GM12878 (cell line): ENCODE results near the gene SNRPD1. TPM values are rescaled to one million over a fixed set of nuclear protein-coding genes. Genes with fewer than 3 reads are reported as not detected.

Source experiments
- BRCA1 ChIP-seq: IDR thresholded peaks from 2 replicates; pipeline ENCODE4 v1.6.1; 2011; ENCODE audit warnings: low read depth, low read length, improper control_type of control experiment
- CHD4 ChIP-seq: fragments of 200-600 bp; sonication (generic); IDR thresholded peaks from 2 replicates; pipeline ENCODE4 v1.6.1; 2016; ENCODE audit warnings: mild to moderate bottlenecking
- CREM ChIP-seq: IDR thresholded peaks from 2 replicates; pipeline ENCODE4 v1.6.1; 2014; ENCODE audit warnings: antibody characterized with exemption, low read depth
- EED ChIP-seq: sonication (generic); IDR thresholded peaks from 2 replicates; pipeline ENCODE4 v1.6.1; 2016; ENCODE audit warnings: antibody characterized with exemption, low read depth
- GABPA ChIP-seq: IDR thresholded peaks from 2 replicates; pipeline ENCODE4 v1.6.1; 2014; ENCODE audit warnings: antibody characterized with exemption, low read depth, mild to moderate bottlenecking, inconsistent platforms
- HDGF ChIP-seq: fragments of 450-650 bp; IDR thresholded peaks from 2 replicates; pipeline ENCODE4 v1.6.1; 2016; ENCODE audit warnings: antibody characterized with exemption
- IKZF2 ChIP-seq, 2 experiments: fragments of 450-650 bp; IDR thresholded peaks; 2 replicates each; pipeline ENCODE4 v1.6.1; 2017; ENCODE audit warnings: mild to moderate bottlenecking in 2 of 2, moderate library complexity in 2 of 2
- NFYB ChIP-seq: IDR thresholded peaks from 2 replicates; pipeline ENCODE4 v1.6.1; 2011; ENCODE audit warnings: low read depth, mild to moderate bottlenecking, low read length, improper control_type of control experiment, moderate library complexity; ENCODE audit not compliant: insufficient read depth
- RB1 ChIP-seq: fragments of 450-650 bp; formaldehyde crosslinking; IDR thresholded peaks from 2 replicates; pipeline ENCODE4 v1.6.1; 2017; ENCODE audit warnings: mild to moderate bottlenecking, borderline replicate concordance
- SMAD5 ChIP-seq: IDR thresholded peaks from 2 replicates; pipeline ENCODE4 v1.6.1; 2016; ENCODE audit warnings: antibody characterized with exemption, low read depth
- STAT1 ChIP-seq: fragments of 450-650 bp; conservative IDR thresholded peaks from 2 replicates; pipeline ENCODE4 v1.6.1; 2014; ENCODE audit warnings: antibody characterized with exemption, mild to moderate bottlenecking
- SUPT20H ChIP-seq: IDR thresholded peaks from 2 replicates; pipeline ENCODE4 v1.6.1; 2011; ENCODE audit warnings: low read depth, mild to moderate bottlenecking, low read length, moderate library complexity, borderline replicate concordance; ENCODE audit not compliant: control insufficient read depth
- polyA plus RNA-seq, 11 experiments: library from polyadenylated mRNA; depleted of rRNA in 4 of 11; unstranded in 6 of 11; stranded (reverse) in 5 of 11; fragments of >200 nt; fragmentation: Nextera tagmentation in 4 of 11; fragmentation: Illumina TruSeq in 1 of 11; extraction: Ambion mirVana in 4 of 11; extraction: Trizol in 1 of 11; gene quantifications; 1 replicate in 1 of 11; 2 replicates in 10 of 11; pipeline versions ENCODE4 v1.2.1 to v1.2.3, GENCODE V29; 2011 to 2016; ENCODE audit warnings: inconsistent platforms in 2 of 11, missing spikeins in 2 of 11, low read depth in 1 of 11
- total RNA-seq, 4 experiments: library from RNA; depleted of rRNA in 3 of 4; stranded (reverse); fragments of >200 nt in 3 of 4; fragmentation: Illumina TruSeq in 1 of 4; extraction: Trizol in 1 of 4; gene quantifications; 2 replicates each; pipeline versions ENCODE4 v1.2.1 to v1.2.3, GENCODE V29; 2013 to 2021
- TF ChIP-seq, protein P1 (sequence below): IDR thresholded peaks from 2 replicates; pipeline ENCODE4 v1.6.1; 2011; ENCODE audit warnings: low read depth, low read length, improper control_type of control experiment, borderline replicate concordance
- TF ChIP-seq, protein P2 (sequence below): fragments of 450-650 bp; IDR thresholded peaks from 2 replicates; pipeline ENCODE4 v1.6.1; 2016; ENCODE audit warnings: mild to moderate bottlenecking
- TF ChIP-seq, protein P3 (sequence below): IDR thresholded peaks from 2 replicates; pipeline ENCODE4 v1.6.1; 2012; ENCODE audit warnings: mild to moderate bottlenecking, low read depth, low read length
- TF ChIP-seq, protein P4 (sequence below): fragments of 450-650 bp; IDR thresholded peaks from 2 replicates; pipeline ENCODE4 v1.6.1; 2018; ENCODE audit warnings: mild to moderate bottlenecking, low read depth, moderate library complexity; ENCODE audit not compliant: partially characterized antibody
- TF ChIP-seq, protein P5 (sequence below): IDR thresholded peaks from 2 replicates; pipeline ENCODE4 v1.6.1; 2012; ENCODE audit warnings: low read depth, low read length, improper control_type of control experiment
- TF ChIP-seq, protein P6 (sequence below): IDR thresholded peaks from 2 replicates; pipeline ENCODE4 v1.6.1; 2011; ENCODE audit warnings: low read depth, mild to moderate bottlenecking, low read length, moderate library complexity, borderline replicate concordance; ENCODE audit errors: extremely low read depth

SNRPD1 gene
- total and polyA plus RNA-seq, 10 of the 15 experiments (the other 5 are each of a cell fraction or from before 2014, with no cell fraction given) = 52.6 to 866 (median 227) TPM

DNA sequence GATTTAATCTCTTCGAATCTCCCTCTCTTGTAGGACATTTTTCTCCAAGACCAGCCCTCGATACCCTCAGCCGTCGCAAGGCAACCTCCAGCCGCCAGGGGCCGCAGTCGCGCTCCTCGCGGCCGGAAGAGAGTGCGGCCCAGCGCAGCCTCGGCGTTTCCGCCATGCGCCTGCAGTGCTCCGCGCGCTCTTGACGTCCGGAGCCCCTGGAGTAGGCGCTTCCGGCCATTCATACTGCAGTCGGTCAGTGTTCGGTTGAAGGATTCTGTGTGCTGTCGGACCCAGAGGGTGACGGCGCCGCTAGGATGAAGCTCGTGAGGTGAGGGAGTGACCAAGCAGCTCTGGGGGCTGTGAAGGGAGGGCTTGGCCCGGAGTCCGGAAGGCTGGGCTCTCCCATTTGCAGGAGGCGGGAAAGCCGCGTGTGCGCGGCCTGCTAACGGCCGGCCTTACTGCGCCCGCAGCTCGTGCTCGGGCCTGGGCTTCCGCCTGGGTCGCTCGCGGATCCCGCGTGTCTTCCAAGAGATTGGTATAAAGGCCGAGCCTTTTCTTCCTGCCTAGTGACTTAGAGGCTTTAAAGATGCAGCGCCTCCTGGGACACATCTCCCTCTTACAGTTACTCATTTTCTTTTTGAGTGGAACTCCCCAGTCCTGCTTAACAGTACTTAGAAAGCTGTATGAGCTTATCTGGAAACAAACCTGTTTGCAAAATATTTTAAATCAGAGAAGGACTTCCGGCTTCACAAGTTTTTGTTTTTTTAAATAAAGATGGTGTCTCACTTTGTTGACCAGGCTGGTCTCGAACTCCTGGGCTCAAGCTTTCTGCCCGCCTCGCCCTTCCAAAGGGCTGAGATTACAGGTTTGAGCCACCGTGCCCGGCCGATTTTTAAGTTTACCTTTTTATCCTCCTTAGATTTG lies at the start of gene SNRPD1 (continued):
- TF ChIP-seq, protein P1, sequence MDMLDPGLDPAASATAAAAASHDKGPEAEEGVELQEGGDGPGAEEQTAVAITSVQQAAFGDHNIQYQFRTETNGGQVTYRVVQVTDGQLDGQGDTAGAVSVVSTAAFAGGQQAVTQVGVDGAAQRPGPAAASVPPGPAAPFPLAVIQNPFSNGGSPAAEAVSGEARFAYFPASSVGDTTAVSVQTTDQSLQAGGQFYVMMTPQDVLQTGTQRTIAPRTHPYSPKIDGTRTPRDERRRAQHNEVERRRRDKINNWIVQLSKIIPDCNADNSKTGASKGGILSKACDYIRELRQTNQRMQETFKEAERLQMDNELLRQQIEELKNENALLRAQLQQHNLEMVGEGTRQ = no peak
- TF ChIP-seq SMAD5 (peak; percentile 87), CHD4 (no peak), CREM (peak; percentile 89), HDGF (peak; percentile 61; the same call in 1 of the 2 replicates), RB1 (peak; percentile 99), GABPA (peak; percentile 93), STAT1 (peak; percentile 75; the same call in 1 of the 2 replicates), NFYB (no peak), SUPT20H (no peak), EED (no peak), BRCA1 (no peak), IKZF2 (IDR thresholded peaks at IDR 0.05) (peak; percentile 20 to 42; a peak in 2 of 4 replicates)
- TF ChIP-seq, protein P2, sequence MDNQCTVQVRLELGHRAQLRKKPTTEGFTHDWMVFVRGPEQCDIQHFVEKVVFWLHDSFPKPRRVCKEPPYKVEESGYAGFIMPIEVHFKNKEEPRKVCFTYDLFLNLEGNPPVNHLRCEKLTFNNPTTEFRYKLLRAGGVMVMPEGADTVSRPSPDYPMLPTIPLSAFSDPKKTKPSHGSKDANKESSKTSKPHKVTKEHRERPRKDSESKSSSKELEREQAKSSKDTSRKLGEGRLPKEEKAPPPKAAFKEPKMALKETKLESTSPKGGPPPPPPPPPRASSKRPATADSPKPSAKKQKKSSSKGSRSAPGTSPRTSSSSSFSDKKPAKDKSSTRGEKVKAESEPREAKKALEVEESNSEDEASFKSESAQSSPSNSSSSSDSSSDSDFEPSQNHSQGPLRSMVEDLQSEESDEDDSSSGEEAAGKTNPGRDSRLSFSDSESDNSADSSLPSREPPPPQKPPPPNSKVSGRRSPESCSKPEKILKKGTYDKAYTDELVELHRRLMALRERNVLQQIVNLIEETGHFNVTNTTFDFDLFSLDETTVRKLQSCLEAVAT = no peak
- TF ChIP-seq, protein P3, sequence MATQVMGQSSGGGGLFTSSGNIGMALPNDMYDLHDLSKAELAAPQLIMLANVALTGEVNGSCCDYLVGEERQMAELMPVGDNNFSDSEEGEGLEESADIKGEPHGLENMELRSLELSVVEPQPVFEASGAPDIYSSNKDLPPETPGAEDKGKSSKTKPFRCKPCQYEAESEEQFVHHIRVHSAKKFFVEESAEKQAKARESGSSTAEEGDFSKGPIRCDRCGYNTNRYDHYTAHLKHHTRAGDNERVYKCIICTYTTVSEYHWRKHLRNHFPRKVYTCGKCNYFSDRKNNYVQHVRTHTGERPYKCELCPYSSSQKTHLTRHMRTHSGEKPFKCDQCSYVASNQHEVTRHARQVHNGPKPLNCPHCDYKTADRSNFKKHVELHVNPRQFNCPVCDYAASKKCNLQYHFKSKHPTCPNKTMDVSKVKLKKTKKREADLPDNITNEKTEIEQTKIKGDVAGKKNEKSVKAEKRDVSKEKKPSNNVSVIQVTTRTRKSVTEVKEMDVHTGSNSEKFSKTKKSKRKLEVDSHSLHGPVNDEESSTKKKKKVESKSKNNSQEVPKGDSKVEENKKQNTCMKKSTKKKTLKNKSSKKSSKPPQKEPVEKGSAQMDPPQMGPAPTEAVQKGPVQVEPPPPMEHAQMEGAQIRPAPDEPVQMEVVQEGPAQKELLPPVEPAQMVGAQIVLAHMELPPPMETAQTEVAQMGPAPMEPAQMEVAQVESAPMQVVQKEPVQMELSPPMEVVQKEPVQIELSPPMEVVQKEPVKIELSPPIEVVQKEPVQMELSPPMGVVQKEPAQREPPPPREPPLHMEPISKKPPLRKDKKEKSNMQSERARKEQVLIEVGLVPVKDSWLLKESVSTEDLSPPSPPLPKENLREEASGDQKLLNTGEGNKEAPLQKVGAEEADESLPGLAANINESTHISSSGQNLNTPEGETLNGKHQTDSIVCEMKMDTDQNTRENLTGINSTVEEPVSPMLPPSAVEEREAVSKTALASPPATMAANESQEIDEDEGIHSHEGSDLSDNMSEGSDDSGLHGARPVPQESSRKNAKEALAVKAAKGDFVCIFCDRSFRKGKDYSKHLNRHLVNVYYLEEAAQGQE = no peak
- TF ChIP-seq, protein P4, sequence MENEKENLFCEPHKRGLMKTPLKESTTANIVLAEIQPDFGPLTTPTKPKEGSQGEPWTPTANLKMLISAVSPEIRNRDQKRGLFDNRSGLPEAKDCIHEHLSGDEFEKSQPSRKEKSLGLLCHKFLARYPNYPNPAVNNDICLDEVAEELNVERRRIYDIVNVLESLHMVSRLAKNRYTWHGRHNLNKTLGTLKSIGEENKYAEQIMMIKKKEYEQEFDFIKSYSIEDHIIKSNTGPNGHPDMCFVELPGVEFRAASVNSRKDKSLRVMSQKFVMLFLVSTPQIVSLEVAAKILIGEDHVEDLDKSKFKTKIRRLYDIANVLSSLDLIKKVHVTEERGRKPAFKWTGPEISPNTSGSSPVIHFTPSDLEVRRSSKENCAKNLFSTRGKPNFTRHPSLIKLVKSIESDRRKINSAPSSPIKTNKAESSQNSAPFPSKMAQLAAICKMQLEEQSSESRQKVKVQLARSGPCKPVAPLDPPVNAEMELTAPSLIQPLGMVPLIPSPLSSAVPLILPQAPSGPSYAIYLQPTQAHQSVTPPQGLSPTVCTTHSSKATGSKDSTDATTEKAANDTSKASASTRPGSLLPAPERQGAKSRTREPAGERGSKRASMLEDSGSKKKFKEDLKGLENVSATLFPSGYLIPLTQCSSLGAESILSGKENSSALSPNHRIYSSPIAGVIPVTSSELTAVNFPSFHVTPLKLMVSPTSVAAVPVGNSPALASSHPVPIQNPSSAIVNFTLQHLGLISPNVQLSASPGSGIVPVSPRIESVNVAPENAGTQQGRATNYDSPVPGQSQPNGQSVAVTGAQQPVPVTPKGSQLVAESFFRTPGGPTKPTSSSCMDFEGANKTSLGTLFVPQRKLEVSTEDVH = peak; percentile 77
- TF ChIP-seq, protein P5, sequence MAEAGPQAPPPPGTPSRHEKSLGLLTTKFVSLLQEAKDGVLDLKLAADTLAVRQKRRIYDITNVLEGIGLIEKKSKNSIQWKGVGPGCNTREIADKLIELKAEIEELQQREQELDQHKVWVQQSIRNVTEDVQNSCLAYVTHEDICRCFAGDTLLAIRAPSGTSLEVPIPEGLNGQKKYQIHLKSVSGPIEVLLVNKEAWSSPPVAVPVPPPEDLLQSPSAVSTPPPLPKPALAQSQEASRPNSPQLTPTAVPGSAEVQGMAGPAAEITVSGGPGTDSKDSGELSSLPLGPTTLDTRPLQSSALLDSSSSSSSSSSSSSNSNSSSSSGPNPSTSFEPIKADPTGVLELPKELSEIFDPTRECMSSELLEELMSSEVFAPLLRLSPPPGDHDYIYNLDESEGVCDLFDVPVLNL = peak; percentile 50
- TF ChIP-seq, protein P6, sequence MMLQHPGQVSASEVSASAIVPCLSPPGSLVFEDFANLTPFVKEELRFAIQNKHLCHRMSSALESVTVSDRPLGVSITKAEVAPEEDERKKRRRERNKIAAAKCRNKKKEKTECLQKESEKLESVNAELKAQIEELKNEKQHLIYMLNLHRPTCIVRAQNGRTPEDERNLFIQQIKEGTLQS = no peak
